22Rv1 (cell line): ENCODE measurements around the gene CAPN2.
"Not testable (repeated sequence)": the region's sequence is repeated elsewhere in the genome, so short reads cannot be mapped to it uniquely, and the experiment has no call there.

Source experiments
- H3K27ac ChIP-seq: fragments of 450-650 bp; 2 replicates; pipeline ENCODE4 v1.5.1; 2017
- ZFX ChIP-seq: fragments of 450-650 bp; IDR thresholded peaks from 2 replicates; pipeline ENCODE4 v1.6.1; 2017; ENCODE audit warnings: antibody characterized with exemption, borderline replicate concordance
- TF ChIP-seq, protein P1 (sequence below): fragments of 450-650 bp; IDR thresholded peaks from 2 replicates; pipeline ENCODE4 v1.5.1; 2017; ENCODE audit warnings: mild to moderate bottlenecking

The CAPN2 gene

DNA sequence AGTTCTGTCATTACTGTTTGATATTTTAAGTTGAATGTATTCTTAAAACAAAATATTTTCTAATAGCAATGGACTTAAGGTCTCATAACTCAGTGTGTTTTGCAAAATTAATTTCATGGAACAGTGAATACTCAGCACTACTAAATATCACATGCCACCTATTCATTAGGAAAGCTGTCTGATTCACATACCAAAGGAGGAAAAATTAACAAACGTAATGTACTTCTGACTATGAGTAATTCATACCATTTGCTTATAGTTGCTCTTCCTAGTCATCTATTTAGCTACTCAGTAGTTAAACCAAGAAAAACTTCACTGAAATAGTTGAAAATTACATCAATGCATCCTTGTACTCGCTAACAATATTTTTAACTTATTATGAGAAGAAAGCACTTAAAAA, 98.2 kb downstream of the CAPN2 start:
- TF ChIP-seq ZFX, result no peak
- TF ChIP-seq, protein P1, sequence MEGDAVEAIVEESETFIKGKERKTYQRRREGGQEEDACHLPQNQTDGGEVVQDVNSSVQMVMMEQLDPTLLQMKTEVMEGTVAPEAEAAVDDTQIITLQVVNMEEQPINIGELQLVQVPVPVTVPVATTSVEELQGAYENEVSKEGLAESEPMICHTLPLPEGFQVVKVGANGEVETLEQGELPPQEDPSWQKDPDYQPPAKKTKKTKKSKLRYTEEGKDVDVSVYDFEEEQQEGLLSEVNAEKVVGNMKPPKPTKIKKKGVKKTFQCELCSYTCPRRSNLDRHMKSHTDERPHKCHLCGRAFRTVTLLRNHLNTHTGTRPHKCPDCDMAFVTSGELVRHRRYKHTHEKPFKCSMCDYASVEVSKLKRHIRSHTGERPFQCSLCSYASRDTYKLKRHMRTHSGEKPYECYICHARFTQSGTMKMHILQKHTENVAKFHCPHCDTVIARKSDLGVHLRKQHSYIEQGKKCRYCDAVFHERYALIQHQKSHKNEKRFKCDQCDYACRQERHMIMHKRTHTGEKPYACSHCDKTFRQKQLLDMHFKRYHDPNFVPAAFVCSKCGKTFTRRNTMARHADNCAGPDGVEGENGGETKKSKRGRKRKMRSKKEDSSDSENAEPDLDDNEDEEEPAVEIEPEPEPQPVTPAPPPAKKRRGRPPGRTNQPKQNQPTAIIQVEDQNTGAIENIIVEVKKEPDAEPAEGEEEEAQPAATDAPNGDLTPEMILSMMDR, result no peak
- H3K27ac ChIP-seq, result no peak overlapping the region

DNA sequence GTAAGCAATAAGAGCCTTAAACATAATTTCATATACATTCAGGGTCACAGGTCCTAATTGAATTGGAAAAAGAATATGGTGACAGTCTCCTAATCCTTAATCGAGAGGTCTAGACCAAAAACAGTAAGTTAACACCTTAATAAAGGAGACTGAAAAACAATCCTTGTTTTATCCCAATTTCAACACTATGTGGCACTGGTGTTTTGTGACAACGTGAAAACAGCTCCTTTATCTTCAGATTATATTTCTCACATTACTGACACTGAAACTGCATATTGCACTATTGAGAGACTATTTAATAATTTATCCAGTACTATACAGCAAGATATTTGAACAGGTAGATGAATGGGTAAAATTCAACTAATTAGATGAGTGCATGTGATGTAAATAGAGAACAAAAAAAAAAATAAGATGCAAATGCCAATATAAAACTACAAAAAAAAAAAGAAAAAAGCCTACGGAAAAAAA, 99.3 kb downstream of the CAPN2 start:
- TF ChIP-seq, protein P1, result peak; percentile 73
- TF ChIP-seq ZFX, result no peak
- H3K27ac ChIP-seq, result no peak overlapping the region

DNA sequence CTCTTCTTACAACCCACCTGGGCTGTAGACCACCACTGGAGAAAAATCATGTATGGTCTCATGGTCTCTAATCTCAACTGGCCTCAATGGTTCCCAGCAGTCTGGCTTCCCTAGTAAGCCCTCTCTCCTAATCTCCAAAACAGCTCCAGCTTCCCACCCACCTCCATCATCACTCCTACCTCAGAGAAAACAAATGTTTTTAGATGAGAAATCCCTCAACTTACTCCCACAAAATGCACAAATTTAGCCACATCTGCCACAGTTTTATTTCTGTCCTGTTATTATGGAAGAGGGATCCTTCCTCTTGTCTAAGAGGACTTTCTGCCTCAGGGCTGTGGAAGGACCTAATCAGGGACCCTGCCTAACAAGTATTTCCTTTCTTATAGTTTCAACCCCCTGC, 101.3 kb downstream of the CAPN2 start:
- H3K27ac ChIP-seq, result no peak overlapping the region
- TF ChIP-seq, protein P1, result no peak
- no peak for TF ChIP-seq ZFX

DNA sequence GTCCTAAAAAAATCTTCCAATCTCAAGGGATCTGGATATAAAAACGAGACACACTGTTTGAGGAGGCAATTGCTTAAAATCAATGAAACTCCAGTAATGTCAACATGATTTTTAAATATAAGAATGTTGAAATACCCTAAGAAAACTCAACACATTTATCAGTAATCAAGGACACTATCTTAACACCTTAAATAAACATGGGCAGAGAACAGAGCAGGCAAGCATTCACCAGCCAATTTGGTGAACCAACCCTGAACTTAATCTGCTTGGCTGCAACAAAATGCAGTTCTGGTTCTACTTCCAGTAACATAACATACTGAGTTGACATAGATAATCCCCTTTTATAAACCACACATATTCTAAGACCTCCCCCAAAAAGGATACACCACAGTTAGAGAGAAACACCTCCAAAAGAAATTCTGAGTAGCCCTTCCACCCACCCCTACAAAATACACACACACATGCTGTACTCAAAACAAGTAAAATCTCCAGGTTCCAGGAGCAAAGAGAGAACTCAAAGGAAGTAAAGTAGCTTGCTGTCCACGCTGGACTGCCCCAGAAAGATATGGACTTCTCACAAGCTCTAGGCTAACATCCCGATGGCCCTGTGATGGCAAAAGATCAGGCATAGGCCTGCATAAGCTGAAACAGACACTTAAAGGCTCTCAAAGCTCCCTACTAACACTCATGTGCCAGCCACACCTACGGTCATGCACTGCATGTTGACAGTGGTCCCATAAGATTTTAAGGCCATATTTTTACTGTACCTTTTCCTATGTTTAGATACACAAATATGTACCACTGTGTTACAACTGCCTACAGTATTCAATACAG, 102.9 kb downstream of the CAPN2 start:
- TF ChIP-seq, protein P1, result no peak
- no peak for TF ChIP-seq ZFX
- no peak overlapping the region for H3K27ac ChIP-seq

DNA sequence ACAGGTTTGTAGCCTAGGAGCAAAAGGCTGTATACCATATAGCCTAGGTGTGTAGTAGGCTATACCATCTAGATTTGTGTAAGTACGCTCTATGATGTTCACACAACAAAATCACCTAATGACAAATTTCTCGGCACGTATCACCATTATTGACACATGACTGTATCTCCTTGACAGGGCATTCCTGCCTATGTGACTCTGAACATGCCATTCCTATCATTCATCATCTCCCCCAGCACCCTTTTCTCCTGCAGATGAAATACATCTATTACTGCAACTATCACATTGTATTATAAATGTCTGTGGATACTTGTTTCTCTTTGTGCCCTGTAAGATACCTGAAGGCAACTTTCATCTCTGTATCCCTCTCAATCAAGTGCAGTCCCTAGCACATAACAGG, 103.5 kb downstream of the CAPN2 start:
- TF ChIP-seq, protein P1, result no peak
- TF ChIP-seq ZFX, result no peak
- H3K27ac ChIP-seq, result no peak overlapping the region

DNA sequence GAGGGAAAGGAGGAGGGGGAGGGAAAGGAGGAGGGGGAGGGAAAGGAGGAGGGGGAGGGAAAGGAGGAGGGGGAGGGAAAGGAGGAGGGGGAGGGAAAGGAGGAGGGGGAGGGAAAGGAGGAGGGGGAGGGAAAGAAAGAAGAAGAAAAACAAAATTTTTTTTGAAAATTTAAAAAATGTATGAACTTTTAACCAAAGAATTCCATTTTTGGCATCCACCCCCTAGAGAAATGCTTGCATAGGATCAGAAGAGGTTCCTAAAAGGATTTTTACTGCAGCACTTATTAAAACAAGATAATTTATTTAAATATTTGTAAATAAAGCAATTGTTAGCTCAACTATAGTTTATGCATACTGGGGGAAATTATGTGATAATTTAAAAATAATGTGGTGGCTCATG, 104.9 kb downstream of the CAPN2 start:
- H3K27ac ChIP-seq, result not testable (repeated sequence)

DNA sequence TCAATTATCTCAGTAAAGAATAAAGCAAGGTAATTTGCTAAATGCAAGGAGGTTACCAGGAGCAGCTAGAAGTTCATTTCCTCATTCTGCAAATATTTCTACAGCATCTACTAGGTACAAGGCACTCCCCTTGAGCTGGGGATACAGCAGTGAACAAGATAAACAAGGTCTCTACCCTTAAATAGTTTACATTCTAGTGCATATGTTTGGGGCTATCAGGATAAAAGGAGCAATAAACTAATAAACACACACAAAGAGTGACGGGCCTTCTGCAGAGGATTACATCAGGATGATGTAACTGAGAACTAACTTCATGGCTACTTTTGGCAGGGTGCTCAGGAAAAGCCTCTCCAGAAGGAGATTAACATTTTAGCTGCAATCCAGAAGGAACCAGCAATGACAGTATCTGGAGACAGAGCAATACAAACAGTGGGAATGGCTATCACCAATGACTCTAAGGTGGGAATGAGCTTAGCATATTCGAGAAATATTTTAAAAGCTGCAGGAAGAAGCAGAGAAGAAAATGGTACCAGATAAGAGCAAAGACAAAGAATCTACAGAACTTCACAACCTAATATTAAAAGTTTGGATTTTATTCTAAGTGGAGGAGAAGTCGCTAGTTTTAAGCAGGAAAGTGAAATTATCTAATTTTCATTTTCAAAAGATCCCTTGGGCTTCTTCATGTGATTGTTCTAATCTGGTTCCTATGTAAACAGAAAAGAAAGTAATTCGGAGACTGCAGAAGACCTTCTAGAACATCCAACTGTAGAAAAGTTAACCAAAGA, 107.6 kb downstream of the CAPN2 start:
- H3K27ac ChIP-seq, result no peak overlapping the region

More for the DNA sequence above, 107.6 kb downstream of the CAPN2 start:
- TF ChIP-seq, protein P1, result no peak
- TF ChIP-seq ZFX, result no peak
